ENCODE results near the gene HIBCH.

DNA sequence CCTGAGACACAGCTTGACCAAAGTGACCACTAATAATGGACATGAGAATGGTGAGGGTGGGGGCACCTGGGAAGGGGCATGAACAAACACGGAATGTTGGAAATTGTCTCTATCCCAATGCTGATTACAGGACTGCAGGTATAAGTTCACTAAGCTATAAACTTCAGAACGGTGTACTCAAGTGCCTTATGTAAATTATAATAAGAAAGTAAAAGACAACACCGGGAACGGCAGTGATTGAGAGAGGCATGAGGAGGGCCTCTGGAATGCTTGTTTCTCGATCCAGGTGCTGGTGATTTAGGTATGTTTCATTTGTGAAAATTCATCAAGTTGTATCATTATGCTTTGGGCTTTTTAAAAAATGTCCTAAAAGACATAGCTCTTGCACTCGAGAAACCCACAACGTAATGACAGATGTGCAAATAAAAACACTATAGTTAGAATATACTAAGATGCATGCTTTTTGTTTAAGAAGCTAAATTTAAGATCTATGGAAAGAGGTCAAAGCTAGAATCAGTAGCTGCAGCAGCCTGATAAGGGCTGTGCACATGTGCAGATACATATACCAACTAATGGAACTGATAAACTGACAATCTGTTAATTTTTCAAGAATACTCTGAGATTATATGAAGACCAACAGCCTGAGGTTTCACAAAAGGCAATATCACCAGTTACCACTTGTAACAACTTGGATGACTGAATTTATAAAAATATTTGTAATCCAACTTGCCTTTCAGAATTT, 7.6 kb downstream of the HIBCH start:
- TF ChIP-seq MEIS2 (CRISPR knock-in tag; IDR thresholded peaks at IDR 0.05), result no peak
- TF ChIP-seq, protein P1, sequence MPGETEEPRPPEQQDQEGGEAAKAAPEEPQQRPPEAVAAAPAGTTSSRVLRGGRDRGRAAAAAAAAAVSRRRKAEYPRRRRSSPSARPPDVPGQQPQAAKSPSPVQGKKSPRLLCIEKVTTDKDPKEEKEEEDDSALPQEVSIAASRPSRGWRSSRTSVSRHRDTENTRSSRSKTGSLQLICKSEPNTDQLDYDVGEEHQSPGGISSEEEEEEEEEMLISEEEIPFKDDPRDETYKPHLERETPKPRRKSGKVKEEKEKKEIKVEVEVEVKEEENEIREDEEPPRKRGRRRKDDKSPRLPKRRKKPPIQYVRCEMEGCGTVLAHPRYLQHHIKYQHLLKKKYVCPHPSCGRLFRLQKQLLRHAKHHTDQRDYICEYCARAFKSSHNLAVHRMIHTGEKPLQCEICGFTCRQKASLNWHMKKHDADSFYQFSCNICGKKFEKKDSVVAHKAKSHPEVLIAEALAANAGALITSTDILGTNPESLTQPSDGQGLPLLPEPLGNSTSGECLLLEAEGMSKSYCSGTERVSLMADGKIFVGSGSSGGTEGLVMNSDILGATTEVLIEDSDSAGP (CRISPR knock-in tag; IDR thresholded peaks at IDR 0.05; ENCODE audit: borderline replicate concordance), result no peak
- no peak for TF ChIP-seq TEAD2 (CRISPR knock-in tag; IDR thresholded peaks at IDR 0.05)
- no peak for TF ChIP-seq U2AF2 (IDR thresholded peaks at IDR 0.05; ENCODE audit: low read depth, low read length)
- TF ChIP-seq POLR2A (IDR thresholded peaks at IDR 0.05; ENCODE audit: insufficient read depth in 1 of 2, low read depth in 2 of 2, low read length in 2 of 2), result no peak
- TF ChIP-seq PHF21A (CRISPR knock-in tag; IDR thresholded peaks at IDR 0.05), result no peak
- no peak for TF ChIP-seq ZNF709 (CRISPR knock-in tag; IDR thresholded peaks at IDR 0.05)
- TF ChIP-seq, protein P2, sequence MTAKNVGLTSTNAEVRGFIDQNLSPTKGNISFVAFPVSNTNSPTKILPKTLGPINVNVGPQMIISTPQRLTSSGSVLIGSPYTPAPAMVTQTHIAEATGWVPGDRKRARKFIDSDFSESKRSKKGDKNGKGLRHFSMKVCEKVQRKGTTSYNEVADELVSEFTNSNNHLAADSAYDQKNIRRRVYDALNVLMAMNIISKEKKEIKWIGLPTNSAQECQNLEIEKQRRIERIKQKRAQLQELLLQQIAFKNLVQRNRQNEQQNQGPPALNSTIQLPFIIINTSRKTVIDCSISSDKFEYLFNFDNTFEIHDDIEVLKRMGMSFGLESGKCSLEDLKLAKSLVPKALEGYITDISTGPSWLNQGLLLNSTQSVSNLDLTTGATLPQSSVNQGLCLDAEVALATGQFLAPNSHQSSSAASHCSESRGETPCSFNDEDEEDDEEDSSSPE (CRISPR knock-in tag; IDR thresholded peaks at IDR 0.05), result no peak
- TF ChIP-seq MTA3 (CRISPR knock-in tag; IDR thresholded peaks at IDR 0.05), result no peak
